NCI-H2196 (cell line): ENCODE measurements around the gene DENND6B.
"Not testable (repeated sequence)": the region's sequence is repeated elsewhere in the genome, so short reads cannot be mapped to it uniquely, and the experiment has no call there.

ENCODE experiments used
- DNase-seq: peaks from one replicate; lab custom pipeline; 2025; ENCODE audit not compliant: unreplicated experiment; lab: John Stamatoyannopoulos, UW

Gene DENND6B, protein sequence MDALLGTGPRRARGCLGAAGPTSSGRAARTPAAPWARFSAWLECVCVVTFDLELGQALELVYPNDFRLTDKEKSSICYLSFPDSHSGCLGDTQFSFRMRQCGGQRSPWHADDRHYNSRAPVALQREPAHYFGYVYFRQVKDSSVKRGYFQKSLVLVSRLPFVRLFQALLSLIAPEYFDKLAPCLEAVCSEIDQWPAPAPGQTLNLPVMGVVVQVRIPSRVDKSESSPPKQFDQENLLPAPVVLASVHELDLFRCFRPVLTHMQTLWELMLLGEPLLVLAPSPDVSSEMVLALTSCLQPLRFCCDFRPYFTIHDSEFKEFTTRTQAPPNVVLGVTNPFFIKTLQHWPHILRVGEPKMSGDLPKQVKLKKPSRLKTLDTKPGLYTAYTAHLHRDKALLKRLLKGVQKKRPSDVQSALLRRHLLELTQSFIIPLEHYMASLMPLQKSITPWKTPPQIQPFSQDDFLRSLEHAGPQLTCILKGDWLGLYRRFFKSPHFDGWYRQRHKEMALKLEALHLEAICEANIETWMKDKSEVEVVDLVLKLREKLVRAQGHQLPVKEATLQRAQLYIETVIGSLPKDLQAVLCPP

DNA sequence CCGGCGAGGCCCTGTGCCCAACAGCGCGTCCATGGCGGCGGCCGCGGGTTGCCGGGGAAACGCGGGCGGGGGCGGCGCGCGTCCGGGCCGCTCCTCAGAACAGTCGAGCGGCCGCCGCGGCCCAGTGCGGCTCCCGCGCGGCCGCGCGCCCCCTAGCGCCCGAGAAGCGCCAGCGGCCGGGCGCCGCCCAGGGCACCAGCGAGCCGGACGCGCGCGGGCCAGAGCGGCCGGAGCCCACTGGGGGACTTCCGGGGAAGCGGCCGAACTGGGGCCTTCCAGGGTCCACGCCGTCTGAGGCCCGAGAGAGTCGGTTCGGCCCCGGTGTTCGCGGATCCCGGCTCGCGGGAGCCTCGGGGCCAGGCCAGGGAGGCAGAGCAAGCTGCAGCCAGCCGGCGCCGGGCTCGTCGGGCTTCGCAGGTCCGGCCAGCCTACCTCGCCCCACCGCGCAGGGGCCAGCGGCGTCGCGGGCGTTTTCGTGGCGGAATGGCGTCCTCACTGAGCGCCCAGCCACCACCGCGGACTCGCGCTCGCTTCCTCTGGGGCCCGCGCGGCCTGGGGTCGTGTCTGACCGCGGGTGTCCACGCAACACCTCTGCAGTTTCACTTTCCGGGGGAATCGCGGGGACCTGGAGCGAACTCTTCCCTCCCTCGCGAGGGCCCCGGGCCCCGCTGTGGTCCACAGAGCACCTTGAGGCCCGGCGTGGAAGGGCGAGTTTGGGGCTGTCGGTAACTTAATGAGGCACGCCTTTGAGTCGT is at the start of gene DENND6B:
Gene DENND6B (minus strand): TSS at position 57 of the 755 bp plus-strand sequence. CDS start 24 bp downstream, at position 33.
- peak; percentile 65 for DNase-seq

DNA sequence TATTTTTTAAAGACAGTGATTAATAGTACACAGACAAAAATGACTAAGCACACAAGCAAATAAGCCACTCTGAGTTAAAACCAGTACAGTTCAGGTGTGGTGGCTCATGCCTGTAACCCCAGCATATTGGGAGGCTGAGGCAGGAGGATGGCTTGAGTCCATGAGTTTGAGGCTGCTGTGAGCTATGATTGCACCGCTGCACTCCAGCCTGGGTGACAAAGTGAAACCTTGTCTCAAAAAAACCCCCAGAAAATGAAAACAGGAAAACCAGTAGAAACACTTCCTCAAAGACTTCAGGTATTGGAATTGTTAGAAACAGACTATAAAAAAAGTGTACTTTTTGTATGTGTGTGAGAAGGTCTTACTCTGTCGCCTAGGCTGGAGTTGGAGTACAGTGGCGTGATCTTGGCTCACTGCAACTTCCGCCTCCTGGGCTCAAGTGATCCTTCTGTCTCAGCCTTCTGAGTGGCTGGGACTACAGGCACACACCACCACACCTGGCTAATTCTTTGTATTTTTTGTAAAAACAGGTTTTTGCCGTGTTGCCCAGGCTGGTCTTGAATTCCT is 49.4 kb upstream of the DENND6B start:
- DNase-seq: no peak

DNA sequence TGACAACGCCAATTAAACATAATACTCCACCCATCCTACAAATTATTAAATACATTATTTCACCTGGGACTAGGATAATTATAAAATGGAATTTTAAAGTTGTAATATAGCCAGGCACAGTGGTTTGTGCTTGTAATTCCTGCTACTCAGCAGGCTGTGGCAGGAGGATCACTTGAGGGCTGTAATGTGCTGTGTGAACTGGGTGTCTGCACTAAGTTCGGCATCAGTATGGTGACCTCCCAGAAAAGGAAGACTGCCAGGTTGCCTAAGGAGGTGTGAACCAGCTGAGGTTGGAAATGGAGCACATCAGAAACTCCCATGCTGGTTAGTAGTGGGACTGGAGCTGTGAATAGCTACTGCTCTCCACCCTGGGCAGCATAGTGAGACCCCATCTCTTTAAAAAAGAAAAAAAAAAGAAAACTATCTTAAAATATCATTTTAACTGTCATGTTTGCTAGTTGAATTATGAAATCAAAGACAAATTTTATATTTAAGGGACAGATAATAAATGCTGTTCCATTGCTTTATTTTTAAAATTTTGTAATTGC is 44.4 kb upstream of the DENND6B start:
- DNase-seq: no peak

DNA sequence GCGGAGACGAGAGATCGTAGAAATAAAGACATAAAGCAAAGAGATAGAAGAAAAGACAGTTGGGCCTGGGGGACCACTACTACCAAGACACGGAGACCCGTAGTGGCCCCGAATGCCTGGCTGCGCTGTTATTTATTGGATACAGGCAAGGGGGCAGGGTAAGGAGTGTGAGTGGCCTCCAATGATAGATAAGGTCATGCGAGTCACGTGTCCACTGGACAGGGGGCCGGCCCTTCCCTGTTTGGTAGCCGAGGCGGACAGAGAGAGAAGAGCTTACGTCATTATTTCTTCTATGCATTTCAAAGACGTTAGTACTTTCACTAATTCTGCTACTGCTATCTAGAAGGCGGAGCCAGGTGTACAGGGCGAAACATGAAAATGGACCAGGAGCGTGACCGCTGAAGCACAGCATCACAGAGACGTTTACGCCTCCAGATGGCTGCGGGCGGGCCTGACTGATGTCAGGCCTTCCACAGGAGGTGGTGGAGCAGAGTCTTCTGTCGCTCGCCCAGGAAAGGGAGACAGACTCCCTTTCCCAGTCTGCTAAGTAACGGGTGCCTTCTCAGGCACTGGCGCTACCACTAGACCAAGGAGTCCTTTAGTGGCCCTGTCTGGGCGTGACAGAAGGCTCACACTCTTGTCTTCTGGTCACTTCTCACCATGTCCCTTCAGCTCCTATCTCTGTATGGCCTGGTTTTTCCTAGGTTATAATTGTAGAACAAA is 41.1 kb upstream of the DENND6B start:
- DNase-seq: no peak

DNA sequence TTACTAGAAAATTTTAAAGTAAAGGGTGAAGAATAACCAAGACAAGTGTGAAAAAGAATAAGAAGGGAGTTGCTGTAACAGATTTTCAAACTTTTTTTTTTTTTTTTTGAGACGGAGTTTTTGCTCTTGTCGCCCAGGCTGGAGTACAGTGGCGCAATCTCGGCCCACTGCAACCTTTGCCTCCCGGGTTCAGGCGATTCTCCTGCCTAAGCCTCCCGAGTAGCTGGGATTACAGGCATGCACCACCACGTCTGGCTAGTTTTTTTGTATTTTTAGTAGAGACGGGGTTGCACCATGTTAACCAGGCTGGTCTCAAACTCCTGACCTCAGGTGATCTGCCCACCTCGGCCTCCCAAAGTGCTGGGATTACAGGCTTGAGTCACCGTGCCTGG is 37.0 kb upstream of the DENND6B start:
- DNase-seq: not testable (repeated sequence)

DNA sequence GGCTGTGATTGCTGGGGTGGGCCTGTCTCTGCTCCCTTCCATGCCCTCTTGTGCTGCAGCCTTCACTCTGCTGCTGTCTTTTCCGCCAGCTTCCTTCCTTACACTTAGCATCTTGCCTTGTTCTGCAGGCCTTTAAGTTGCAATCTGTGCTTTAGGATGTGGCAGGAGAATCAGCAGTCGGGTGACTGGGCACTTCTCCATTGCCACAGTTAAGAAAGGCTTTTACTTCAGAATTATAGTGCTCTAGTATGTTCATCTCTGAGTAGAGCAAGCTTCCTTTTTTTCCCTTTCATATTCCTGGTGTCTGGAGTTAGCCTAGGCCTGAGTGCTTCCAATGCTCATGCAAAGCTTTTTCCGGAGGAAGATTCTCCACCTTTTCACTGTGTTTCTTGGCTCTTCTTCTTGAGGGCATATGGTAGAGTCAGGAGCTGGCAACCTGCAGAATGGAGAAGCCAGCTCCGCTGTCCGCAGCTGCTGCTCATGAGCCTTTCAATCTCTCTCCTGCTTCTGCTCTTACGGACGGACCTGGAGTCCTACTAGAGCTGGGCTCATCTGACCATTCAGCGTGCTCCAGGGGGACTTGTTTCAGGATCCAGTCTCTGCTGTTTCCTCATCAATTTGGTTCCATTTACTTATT is 36.5 kb upstream of the DENND6B start:
- no peak for DNase-seq

DNA sequence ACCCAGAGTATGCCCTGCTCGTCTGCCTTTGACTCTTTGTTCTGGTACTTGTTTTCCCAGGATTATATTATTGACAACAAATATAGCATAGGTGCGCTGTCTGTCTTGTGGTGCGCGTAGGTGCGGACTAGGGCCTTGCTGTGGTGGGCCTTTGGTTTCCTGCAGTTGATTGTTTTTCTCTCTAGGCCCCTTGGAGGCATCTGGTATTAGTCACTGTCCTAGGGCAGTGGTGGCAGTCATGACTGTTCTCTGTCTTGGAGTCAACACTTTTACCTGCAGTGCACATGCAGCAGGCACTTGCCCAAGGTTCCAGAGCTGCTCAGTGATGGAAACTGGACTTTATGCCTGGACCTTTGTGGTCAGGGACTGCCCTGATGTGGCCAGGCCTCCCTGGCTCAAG is 34.9 kb upstream of the DENND6B start:
- no peak for DNase-seq

DNA sequence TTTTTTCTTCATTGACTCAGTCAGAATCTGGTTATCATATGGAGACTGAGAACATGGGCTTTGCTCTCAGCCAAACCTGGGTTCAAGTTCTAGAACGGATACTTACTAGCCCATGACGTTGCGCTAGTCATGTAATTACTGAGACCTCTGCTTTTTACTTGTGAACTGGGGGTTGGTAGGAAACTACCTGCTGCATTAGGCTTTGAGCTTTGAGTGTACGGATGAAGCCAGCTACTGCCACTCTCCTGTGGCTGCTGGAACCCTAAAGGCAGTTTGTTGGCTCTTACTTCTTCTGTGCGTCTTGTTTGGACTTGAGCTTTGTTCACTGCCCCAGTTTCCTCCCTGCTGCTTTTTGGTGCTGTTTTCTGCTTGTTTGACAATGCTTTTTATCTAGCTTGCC is 34.4 kb upstream of the DENND6B start:
- no peak for DNase-seq

DNA sequence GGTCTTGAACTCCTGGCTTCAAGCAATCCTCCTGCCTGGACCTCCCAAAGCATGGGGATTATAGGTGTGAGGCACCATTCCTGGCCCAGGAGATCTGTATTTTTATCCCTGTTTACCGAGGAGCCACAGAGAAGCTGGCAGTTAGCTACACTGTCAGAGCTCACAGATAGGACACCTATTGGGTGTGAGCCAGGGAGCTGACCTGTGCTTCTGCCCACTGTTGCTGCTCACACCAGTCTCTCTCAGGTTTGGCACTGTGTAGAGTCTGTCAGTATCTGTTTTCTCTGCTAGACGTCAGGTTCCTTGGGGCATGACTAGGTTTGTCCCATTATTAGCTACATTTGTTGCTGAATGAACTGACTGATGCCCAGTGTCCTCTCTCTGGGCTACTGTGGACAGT is 33.8 kb upstream of the DENND6B start:
- no peak for DNase-seq

DNA sequence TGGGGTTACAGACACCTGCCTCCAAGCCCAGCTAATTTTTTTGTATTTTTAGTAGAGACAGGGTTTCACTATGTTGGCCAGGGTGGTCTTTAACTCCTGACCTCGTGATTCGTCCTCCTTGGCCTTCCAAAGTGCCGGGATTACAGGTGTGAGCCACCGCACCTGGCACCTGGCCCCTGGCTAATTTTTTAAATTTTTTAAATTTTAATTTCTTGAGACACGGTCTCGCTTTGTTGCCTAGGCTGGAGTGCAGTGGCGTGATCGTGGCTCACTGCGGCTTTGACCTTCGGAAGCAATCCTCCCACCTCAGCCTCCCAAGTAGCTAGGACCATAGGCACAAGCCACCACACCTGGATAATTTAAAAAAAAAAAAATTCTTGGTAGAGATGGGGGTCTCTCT is 30.9 kb upstream of the DENND6B start:
- no peak for DNase-seq

DNA sequence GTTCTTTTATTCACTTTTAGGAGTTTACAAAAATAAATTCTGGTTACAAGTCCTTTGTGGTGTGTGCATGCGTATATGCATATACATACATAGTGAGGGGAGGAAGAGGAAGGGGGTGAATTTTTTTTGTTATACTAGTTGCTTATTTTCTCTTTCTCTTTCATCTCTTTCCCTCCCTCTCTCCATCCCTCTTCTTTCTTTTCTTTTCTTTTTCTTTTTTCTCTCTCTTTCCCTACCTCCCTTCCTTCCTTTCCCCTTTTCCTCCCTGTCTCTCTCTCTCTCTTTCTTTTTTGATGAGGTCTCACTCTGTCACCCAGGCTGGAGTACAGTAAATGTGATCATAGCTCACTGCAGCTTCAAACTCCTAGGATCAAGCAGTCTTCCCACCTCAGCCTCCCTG is 30.4 kb upstream of the DENND6B start:
- no peak for DNase-seq

DNA sequence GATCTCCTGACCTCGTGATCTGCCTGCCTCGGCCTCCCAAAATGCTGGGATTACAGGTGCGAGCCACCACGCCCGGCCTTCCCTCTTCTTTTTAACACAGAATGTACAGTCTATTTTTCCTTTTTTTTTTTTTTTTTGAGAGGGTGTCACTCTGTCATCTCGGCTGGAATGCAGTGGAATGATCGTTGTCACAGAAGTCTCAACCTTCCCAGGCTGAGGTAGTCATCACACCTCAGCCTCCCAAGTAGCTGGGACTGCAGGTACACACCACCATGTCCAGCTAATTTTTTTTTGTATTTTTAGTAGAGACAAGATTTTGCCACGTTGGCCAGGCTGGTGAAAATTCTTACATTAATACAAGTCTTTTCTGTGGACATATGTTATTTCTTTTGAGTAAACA is 29.4 kb upstream of the DENND6B start:
- no peak for DNase-seq

DNA sequence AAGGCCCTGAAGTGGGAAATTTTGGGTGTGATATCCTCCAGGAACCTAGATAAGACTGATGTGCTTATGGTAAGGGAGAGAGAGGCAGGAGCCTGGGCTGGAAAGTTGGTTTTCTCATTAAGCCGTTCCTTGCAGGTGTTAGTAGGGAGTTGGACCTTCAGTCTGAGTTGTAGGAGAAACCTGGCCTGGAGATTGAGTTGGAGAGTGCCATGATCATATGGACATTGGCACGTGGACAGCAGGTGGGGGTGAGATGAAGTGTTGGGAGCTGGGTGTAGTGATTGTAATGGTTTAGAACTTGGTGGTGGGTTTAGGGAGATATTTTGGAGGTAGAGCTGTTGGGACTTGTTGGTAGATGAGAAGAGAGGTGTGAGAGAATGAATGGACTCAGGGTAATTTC is 21.2 kb upstream of the DENND6B start:
- no peak for DNase-seq

DNA sequence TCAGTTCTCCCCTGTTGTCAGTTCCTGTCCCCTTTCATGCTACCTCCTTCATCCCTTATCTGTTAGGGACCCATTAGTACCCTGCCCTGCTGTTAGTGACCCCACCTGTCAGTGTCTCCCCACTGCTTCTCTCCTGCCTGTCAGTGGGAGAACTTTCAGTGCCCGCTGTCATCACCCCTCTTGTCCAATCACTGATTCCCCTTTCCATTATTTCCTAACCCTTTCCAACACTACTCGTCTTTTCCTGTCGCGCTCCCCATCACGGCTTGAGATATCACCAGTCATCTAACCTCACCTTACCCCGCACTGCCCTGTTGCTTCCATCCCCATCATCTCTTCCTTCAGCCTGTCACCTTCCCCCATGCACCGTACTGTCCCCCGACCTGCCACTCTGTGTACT is 20.3 kb upstream of the DENND6B start:
- no peak for DNase-seq

DNA sequence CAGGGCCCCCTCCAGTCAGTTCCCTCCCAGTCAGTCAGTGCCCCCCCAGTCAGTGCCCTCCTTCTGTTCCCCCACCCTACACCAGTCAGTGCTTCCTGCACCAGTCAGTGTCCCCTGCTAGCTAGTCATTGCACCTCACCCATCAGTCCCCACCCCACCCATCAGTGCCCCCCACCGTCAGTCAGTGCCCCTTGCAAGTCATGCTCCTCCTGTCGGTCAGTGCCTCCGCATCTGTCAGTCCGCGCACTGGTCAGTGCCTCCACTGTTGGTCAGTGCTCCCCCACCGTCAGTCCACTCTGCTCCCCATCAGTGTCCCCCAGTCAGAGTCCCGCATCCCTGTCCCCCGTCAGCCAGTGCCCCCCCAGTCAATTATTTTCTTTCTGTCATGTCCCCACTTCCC is 19.7 kb upstream of the DENND6B start:
- no peak for DNase-seq

DNA sequence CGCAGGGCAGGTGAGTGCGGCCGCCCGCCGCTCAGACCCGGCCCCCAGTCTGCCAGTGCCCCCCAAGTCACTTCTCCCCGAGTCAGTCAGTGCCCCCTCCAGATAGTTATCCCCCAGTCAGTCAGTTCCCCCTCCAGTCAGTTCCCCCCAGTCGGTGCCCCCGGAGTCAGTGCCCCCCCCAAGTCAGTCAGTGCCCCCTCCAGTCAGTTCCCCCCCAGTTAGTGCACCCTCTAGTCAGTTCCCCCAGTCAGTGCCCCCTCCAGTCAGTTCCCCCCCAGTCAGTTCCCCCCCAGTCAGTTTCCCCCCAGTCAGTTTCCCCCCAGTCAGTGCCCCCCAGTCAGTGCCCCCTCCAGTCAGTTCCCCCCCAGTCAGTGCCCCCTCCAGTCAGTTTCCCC is 16.7 kb upstream of the DENND6B start:
- no peak for DNase-seq

DNA sequence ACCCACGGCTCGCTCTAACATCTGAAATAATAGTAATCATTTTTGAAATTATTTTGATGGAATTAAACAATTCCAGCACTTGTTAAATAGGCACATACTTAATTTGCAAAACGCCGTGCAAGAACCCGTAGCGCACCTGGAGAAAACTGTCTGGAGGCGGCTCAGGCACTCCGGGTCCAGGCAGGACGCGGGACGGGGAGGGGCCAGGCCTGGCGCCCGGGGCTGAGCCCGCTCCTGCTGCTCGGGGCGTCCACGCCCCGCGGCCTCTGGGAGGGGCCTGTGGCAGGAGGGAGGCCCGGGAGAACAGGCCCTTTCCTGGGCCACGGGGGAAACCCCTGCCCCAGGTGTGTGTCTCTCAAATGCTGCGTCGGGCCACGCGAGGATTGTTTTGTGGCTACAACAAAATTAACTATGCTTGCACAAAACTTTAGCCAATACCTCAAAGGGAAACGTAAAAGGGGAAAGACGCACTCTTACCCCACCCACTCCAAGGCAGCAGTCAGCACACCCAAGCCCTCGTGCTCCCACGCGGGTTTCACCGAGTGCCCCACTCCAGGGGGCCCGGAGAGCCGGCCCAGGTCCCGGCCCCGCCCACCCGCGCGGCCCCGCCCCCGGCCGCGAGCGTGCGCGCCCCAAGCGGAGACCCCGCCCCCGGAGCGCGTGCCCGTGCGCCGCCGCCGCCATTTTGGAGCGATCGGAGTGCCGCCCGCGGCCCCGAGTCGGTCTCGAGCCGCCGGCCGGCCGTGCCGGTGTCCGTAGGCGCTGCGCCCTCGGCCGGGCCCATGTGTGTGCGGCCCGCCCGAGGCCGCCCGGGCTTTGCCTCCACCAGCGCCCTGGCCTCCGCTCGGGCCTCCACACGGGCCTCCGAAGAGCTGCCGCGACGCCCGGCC is 16.1 kb upstream of the DENND6B start, which contains the start of gene PPP6R2:
Gene PPP6R2 (plus strand): TSS at position 677 of the 890 bp plus-strand sequence. CDS start 50,582 bp downstream, outside the sequence.
- DNase-seq: peak; percentile 61

DNA sequence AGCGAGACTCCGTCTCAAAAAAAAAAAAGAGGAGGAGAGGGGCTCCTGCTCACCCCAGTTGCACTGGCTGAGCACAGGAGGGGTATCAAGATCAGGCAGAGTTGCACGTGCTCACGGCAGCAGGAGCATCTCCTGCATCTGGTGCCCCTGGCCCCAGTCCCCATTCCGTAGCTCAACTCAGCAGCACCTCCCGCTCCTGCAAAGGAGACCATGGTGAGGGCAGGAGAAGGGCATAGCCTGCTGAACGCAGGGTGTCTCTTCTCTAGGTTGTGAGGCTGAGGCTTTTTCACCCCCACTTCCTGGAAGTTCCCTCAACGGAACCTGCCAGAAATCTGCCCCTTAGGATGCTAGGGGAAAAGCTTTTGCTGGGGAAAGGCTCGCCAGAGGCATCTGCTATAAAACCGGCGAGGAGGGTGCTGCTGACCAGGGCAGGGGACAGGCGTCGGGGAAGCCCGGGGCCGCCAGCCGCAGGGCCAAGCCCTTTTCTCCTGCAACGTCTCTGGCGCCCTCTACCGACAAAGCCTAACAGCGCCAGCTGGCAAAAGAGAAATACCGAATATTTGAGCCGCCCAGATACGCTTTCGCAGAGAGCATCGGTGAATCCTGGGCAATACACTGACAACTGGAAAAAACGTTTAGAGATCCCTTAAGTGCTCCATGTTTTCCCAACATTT is 15.3 kb upstream of the DENND6B start:
- DNase-seq: peak; percentile 76
